Activated CD4-positive, alpha-beta T cell treated with anti-CD3 and anti-CD28 coated beads, Interleukin-2, amount 50 U/mL, for 48 hours (primary cell): Measurements from ENCODE around the gene NCOA3.
"Not testable (repeated sequence)": the region's sequence is repeated elsewhere in the genome, so short reads cannot be mapped to it uniquely, and the experiment has no call there.

Experiments
- DNase-seq, 2 experiments: peaks; one replicate each; pipeline ENCODE4 v3.0.0-alpha.2; 2020

Gene NCOA3

DNA sequence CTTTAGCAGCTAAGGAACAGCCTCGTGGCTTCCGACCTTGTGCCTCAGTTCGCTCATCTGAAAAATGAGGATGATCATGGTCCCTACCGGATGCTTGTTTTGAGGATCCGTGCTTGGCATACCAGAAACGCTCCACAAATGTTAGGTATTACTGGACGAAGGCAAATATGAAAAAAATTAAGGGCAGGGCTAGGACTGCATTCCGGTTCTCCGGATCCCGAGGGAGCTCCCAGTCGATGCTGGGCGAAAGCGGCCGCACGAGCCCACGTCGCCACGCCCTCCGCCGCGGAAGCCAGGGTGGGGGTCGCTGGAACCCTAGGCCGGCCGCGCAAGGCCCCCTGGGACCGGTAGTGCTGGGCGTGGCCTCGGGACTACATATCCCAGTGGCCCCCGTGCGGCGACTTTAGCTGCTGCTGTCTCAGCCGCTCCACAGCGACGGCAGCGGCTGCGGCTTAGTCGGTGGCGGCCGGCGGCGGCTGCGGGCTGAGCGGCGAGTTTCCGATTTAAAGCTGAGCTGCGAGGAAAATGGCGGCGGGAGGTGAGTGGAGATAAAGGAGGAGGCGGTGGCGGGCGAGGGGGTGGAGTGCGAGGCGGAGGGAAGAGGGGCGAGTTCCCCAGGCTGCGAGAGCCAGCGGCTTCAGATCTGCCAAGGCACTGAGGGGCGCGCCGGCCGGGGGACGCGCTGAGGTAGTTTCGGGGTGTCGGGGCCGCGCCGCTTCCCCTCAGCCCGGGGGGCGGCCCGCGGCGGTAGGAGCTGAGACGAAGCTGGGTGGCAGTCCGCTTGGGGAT lies at the start of gene NCOA3:
TSS of gene NCOA3 (plus strand) at position 406 of the 789 bp plus-strand sequence. CDS start 120,361 bp downstream, outside the sequence.
- peak; percentile 97 to 98 for DNase-seq

GRCh38 chr20:47452736-47453161 lies 48.9 kb upstream of the NCOA3 start:
- no peak for DNase-seq

DNA sequence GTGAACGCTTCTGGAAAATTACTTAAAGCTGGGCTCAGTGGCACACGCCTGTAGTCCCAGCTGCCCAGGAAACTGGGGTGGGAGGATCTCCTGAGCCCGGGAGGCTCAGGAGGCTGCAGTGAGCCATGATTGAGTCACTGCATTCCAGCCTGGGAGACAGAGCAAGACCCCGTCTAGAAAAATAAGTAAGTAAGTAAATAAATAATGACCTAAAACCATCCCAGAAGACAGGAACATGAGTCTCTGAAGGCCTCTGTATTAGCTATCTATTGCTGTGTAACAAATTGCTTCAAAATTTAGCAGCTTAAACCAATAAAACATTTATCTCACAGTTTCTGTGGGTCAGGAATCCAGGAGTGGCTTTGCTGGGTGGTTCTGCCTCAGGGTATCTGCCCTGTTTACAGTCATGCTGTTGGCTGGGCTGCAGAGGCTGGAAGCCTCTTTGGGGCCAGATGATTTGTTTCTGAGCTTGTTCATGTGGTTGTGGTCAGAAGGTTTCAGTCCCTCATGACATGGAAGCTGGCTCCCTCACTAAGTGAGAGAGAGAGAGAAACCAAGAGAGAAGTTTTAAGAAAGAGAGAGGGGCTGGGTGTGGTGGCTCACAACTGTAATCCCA lies 48.4 kb upstream of the NCOA3 start:
- peak; percentile 56 to 68 for DNase-seq

DNA sequence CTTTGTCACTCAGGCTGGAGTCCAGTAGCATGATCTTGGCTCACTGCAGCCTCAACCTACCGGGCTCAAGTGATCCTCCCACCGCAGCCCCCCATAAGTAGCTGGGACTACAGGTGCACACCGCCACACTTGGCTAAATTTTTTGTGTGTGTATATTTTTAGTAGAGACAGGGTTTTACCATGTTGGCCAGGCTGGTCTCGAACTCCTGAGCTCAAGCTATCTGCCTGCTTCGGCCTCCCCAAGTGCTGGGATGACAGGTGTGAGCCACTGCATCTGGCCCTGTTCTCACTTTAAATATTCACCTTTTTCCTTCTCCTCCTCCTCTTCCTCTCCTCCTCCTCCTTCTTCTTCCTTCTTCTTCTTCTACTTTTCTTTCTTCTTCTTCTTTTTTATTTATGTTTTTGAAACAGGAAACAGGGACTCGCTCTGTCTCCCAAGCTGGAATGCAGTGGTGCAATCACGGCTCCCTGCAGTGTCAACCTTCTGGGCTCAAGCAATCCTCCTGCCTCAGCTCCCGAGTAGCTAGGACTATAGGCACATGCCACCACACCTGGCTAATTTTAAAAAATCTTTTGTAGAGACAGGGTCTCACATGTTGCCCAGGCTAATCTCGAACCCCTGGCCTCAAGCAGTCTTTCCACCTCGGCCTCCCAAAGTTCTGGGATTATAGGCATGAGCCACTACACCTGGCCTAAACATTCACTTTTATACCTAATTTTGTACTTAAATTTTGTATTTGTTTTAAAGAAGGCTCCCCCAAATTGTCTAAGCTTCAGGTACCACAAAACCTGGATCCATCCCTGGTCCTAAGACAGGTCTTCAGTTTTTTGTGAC lies 47.2 kb upstream of the NCOA3 start:
- DNase-seq: no peak

- no peak for DNase-seq
Measured at GRCh38 chr20:47455133-47456040, 46.3 kb upstream of the NCOA3 start.

GRCh38 chr20:47456041-47456537 lies 45.6 kb upstream of the NCOA3 start:
- no peak for DNase-seq

- DNase-seq: no peak
Measured at GRCh38 chr20:47456952-47457724, 44.5 kb upstream of the NCOA3 start.

- not testable (repeated sequence) for DNase-seq
Measured at GRCh38 chr20:47458280-47459050, 43.2 kb upstream of the NCOA3 start.

GRCh38 chr20:47459344-47460073 lies 42.2 kb upstream of the NCOA3 start:
- DNase-seq: no peak

- DNase-seq: not testable (repeated sequence)
Measured at GRCh38 chr20:47460761-47461112, 41.0 kb upstream of the NCOA3 start.

DNA sequence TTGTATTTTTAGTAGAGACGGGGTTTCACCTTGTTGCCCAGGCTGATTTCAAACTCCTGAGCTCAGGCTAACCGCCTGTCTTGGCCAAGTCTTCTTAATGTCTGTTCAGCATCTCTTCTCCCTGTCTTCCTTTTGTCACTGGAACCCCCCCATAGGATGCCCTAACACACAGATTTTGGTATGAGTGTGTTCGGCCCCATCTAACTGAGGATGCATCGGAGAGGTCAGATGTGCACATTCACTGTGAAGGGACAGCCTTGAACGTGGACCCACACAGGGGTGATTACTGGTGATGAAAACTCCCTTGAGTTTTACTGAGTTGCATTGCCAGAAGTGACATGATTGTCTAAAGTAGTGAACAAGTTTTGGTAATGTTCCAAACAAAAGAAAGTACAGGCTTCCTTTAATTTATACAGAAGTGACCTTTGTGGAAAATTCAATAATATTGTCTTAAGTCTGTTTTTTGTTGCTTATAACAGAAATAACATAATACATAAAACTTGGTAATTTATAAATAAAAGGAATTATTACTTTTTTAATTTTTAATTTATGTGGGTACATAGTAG lies 40.5 kb upstream of the NCOA3 start:
- DNase-seq: no peak

GRCh38 chr20:47461906-47462305 lies 39.8 kb upstream of the NCOA3 start:
- not testable (repeated sequence) for DNase-seq

DNA sequence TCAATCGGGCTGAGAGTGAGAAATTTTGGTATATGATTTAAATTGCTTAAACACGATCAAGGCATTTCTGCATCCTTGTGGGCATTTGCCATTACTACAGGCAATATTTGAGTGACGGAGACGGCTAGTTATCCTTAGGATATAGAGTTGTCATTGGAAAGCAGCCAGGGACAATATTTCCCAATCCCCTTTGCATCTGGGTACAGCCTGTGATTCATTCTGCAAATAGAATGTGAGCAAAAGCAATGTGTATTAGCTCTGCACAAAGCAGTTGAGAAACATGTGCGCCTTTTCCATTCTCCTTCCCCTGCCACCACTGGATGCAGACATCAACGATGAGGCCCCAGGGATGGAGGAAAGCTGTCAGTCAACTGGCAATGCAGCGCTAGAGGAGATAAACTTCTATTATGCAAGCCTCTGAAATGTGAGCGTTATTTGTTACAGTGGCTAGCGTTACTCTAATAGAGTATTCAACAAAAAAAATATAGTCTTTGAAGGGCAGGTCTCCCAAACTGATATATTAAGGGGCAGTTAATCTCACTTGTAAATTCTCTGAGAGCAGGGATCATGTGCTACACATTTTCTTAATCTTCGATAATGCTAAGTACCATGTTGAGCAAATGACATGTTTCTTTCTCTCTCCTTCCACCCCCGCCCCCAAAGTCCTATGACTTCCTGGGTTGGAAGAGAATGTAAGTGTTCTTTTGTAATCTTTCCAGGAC lies 37.1 kb upstream of the NCOA3 start:
- DNase-seq: no peak

- no peak for DNase-seq
Measured at GRCh38 chr20:47465335-47466090, 36.2 kb upstream of the NCOA3 start.

GRCh38 chr20:47466213-47466612 lies 35.5 kb upstream of the NCOA3 start:
- no peak for DNase-seq

DNA sequence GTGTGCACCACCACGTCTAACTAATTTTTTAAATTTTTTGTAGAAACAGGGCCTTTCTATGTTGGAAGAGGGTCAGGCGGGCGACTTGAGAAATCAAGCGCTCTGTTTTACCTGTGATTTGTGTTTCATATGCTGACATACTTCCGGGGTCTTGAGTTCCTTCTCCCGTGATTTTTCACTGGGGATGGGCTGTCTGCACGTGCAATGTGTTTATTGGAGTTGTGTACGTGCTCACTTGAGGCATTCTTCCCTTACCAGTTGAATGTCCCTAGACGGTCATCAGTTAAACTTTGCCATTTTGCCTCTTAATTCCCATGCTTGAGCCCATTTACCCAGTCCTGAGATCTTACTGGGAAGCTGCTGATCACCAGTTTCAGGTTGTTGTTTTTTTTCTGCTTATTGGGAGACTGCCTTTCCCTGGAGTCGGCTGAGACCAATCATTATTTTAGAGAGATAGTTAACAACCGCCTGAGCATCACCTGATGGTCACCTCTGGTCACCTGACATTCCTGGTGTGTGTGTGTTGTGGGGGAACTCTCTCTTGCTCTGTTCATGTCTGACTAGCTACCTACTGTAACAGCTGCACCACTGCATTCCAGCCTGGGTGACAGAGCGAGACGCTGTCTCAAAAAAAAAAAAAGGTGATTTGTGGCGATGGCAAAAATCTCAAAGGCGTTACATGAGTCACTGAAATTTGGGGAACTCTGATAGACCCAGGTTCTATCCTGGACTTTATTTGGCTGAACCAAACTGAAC lies 34.8 kb upstream of the NCOA3 start:
- DNase-seq: no peak
